Mononuclear cell (primary cell): ENCODE data around the gene RBMS1. TPM values are rescaled to one million over a fixed set of nuclear protein-coding genes. Genes with fewer than 3 reads are reported as not detected.
"Not testable (repeated sequence)": the region's sequence is repeated elsewhere in the genome, so short reads cannot be mapped to it uniquely, and the experiment has no call there.

ENCODE experiments used
- H3K27me3 ChIP-seq: 2 replicates; pipeline ENCODE4 v1.6.0; 2011; ENCODE audit warnings: low read length, control low read depth; ENCODE audit not compliant: insufficient read depth
- H3K4me1 ChIP-seq: 2 replicates; pipeline ENCODE4 v1.5.1; 2011; ENCODE audit warnings: mild to moderate bottlenecking, low read length, control low read depth; ENCODE audit not compliant: insufficient read depth
- H3K4me3 ChIP-seq: 2 replicates; pipeline ENCODE4 v1.5.1; 2011; ENCODE audit warnings: mild to moderate bottlenecking, low read length, moderate library complexity
- H3K9me3 ChIP-seq: 2 replicates; pipeline ENCODE4 v1.5.1; 2011; ENCODE audit warnings: low read depth, mild to moderate bottlenecking, control low read depth, low read length
- total RNA-seq: library from RNA; depleted of rRNA; stranded (reverse); fragments of >200 nt; gene quantifications from one replicate; pipeline ENCODE4 v1.2.3, GENCODE V29; 2012

Gene RBMS1
- total RNA-seq, 1 donor: 76.3 TPM

- Histone ChIP-seq H3K4me1 (peaks cover 62% of the 10 kb centered on the region), H3K9me3 (no peaks in the 10 kb centered on the region), H3K27me3 (no peaks in the 10 kb centered on the region), H3K4me3 (no peak overlapping the region)
These were observed 125.7 kb downstream of the RBMS1 start for GRCh38 chr2:160367887-160368286.

DNA sequence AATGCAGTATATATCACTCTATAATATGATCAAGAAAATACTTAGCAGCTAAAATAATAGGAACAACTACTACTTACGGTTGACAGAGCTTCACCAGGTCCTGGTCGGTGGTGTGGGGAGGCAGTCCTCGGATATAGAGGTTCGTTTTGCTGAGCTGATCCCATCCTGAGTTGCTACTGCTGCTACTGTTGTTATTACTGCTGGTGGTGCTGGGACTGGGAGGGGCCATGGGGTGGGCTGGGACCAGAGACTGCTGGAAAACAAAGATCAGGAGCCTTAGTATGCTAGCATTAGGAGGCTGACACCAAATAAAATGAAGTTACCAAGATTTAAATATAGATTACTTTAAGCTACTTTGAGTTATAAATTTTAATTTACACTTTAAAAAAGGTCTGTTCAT lies 126.5 kb downstream of the RBMS1 start:
- H3K4me3 ChIP-seq, H3K9me3 ChIP-seq, H3K27me3 ChIP-seq: not testable (repeated sequence)
- H3K4me1 ChIP-seq: peaks cover 62% of the 10 kb centered on the region

- no peaks in the 10 kb centered on the region for H3K27me3 ChIP-seq
- H3K4me3 ChIP-seq: no peak overlapping the region
- no peaks in the 10 kb centered on the region for H3K9me3 ChIP-seq
- H3K4me1 ChIP-seq: peaks cover 59% of the 10 kb centered on the region
These were observed 127.1 kb downstream of the RBMS1 start for GRCh38 chr2:160366474-160366873.

- H3K4me3 ChIP-seq: no peak overlapping the region
- no peaks in the 10 kb centered on the region for H3K27me3 ChIP-seq
- no peaks in the 10 kb centered on the region for H3K9me3 ChIP-seq
- peaks cover 54% of the 10 kb centered on the region for H3K4me1 ChIP-seq
These were observed 127.8 kb downstream of the RBMS1 start for GRCh38 chr2:160365716-160366367.

GRCh38 chr2:160364364-160364763 lies 129.2 kb downstream of the RBMS1 start:
- no peaks in the 10 kb centered on the region for H3K27me3 ChIP-seq
- no peak overlapping the region for H3K4me3 ChIP-seq
- H3K9me3 ChIP-seq: no peaks in the 10 kb centered on the region
- peaks cover 44% of the 10 kb centered on the region for H3K4me1 ChIP-seq

- H3K9me3 ChIP-seq: no peaks in the 10 kb centered on the region
- H3K4me3 ChIP-seq: no peak overlapping the region
- no peaks in the 10 kb centered on the region for H3K27me3 ChIP-seq
- peaks cover 40% of the 10 kb centered on the region for H3K4me1 ChIP-seq
These were observed 129.6 kb downstream of the RBMS1 start for GRCh38 chr2:160363961-160364360.

DNA sequence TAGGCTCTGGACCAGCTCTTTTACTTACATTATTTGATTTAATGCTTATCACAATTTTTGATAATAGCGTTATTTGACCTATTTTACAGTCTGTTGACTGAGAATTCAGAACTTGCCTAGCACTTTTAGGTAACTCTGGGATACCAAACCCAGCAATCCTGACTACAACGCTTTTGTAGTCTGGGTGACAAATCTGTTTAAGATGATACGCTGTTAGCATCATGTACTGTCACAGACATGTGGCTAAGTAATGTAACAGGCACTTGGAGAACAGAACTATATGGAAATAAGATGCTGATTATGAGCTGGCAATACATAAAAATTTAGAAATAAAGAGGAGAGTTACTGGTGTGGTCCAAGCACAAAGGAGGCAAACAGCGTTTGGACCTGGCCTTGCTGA lies 130.6 kb downstream of the RBMS1 start:
- Histone ChIP-seq H3K9me3 (no peaks in the 10 kb centered on the region), H3K4me3 (no peak overlapping the region), H3K27me3 (no peaks in the 10 kb centered on the region), H3K4me1 (peaks cover 31% of the 10 kb centered on the region)

GRCh38 chr2:160362541-160362940 lies 131.1 kb downstream of the RBMS1 start:
- no peaks in the 10 kb centered on the region for H3K9me3 ChIP-seq
- H3K4me1 ChIP-seq: peaks cover 26% of the 10 kb centered on the region
- no peak overlapping the region for H3K4me3 ChIP-seq
- no peaks in the 10 kb centered on the region for H3K27me3 ChIP-seq

GRCh38 chr2:160362018-160362417 lies 131.6 kb downstream of the RBMS1 start:
- peaks cover 26% of the 10 kb centered on the region for H3K4me1 ChIP-seq
- H3K27me3 ChIP-seq: no peaks in the 10 kb centered on the region

DNA sequence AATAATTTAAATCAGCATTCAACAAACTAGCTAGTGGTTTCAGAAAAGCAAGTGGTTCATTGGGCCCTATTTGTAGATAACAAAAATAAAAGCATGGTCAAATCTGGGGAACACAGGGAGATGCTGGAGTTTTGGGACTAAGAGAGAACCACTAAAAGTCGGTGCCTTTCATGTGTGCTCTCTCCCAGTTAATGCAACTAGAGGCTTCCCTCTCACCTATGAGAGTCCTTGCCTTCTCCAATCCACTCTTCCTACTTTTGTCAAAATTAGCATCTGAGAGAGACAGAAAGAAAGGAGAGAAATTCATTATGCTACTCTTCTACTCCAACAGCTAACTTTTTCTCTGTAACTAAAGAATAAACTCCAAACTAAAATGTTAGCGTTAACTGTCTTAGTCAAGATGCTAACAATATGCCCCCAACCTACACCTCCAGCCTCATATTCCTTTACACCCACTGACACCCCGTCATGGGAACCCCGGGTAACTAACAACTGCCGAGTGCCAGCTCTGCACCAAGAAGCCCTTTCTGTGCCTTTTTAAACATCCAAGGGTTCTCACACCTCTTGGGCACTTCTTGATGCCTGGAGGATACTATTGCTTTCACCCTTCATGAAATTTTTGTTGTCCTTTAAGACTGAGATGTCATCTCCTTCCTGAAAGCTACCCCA lies 133.4 kb downstream of the RBMS1 start:
- no peaks in the 10 kb centered on the region for H3K27me3 ChIP-seq
- H3K9me3 ChIP-seq: no peaks in the 10 kb centered on the region
- H3K4me1 ChIP-seq: peaks cover 22% of the 10 kb centered on the region
- no peak overlapping the region for H3K4me3 ChIP-seq

More at GRCh38 chr2:160362018-160362417, 131.6 kb downstream of the RBMS1 start:
- Histone ChIP-seq H3K4me3 (no peak overlapping the region), H3K9me3 (no peaks in the 10 kb centered on the region)

GRCh38 chr2:160358046-160358445 lies 135.6 kb downstream of the RBMS1 start:
- Histone ChIP-seq H3K4me1 (peaks cover 12% of the 10 kb centered on the region), H3K9me3 (no peaks in the 10 kb centered on the region), H3K27me3 (no peaks in the 10 kb centered on the region), H3K4me3 (no peak overlapping the region)

GRCh38 chr2:160356485-160356884 lies 137.1 kb downstream of the RBMS1 start:
- H3K27me3 ChIP-seq: no peaks in the 10 kb centered on the region
- no peak overlapping the region for H3K4me3 ChIP-seq
- H3K9me3 ChIP-seq: no peaks in the 10 kb centered on the region
- H3K4me1 ChIP-seq: peaks cover 11% of the 10 kb centered on the region

DNA sequence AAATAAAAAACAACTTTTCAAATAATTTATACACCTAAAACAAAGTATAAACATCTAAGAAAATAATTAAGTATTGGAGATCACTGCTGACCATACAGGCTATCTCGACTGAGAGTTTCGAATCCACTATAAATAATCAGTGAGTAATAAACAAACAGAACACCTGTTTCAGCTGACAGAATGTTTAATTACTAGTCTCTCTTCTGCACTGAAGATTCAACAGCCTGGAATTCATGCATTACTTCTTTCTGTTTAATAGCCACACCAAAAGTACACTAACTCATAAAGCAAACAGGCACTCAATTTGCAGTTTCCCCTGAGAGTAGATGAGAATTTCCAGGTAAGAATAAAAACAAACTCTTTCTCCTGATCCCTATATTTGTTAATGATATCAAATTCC lies 138.5 kb downstream of the RBMS1 start:
- Histone ChIP-seq H3K4me1 (peaks cover 14% of the 10 kb centered on the region), H3K9me3 (no peaks in the 10 kb centered on the region), H3K27me3 (no peaks in the 10 kb centered on the region), H3K4me3 (no peak overlapping the region)

GRCh38 chr2:160354677-160355076 lies 138.9 kb downstream of the RBMS1 start:
- Histone ChIP-seq H3K4me3 (no peak overlapping the region), H3K27me3 (no peaks in the 10 kb centered on the region), H3K9me3 (no peaks in the 10 kb centered on the region), H3K4me1 (peaks cover 14% of the 10 kb centered on the region)

- Histone ChIP-seq H3K27me3 (no peaks in the 10 kb centered on the region), H3K4me3 (no peak overlapping the region), H3K4me1 (peaks cover 14% of the 10 kb centered on the region), H3K9me3 (no peaks in the 10 kb centered on the region)
These were observed 139.8 kb downstream of the RBMS1 start for GRCh38 chr2:160353813-160354212.

DNA sequence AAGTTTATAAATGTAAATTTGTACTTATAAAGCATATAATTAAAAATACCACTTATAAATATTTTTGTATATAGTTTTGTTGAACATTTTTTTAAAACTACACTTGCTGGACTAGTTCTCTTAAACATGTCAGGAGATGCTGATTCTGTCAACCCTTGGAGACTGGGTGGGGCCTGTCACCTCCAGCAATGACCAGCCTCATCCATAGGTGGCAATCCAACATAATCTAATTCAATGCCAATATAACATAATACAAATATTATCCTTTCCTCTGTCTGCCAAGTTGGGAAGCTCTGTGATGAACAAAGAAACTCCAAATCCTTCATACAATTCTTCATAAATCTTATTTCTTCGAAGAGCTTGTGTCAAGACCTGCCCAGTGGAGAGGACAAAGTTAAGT lies 140.4 kb downstream of the RBMS1 start:
- Histone ChIP-seq H3K4me3 (no peak overlapping the region), H3K4me1 (peaks cover 14% of the 10 kb centered on the region), H3K9me3 (no peaks in the 10 kb centered on the region), H3K27me3 (no peaks in the 10 kb centered on the region)
